SK-N-SH (cell line): ENCODE data around the gene USO1. TPM values are rescaled to one million over a fixed set of nuclear protein-coding genes. Genes with fewer than 3 reads are reported as not detected.

ENCODE experiments used
- CTCF ChIA-PET: fragments of 300-600, 350-600 bp; formaldehyde crosslinking; extraction: SDS; loops from one replicate; lab custom pipeline; 2021; lab: Yijun Ruan, JAX
- POLR2A ChIA-PET: fragments of 350-600 bp; sonication (Branson Sonifier 250); formaldehyde crosslinking; extraction: SDS; loops from one replicate; lab custom pipeline; 2020; ENCODE audit warnings: antibody characterized with exemption, inconsistent platforms; lab: Yijun Ruan, JAX
- DNase-seq: peaks from one replicate; pipeline ENCODE4 v3.0.0; 2012
- H2AFZ ChIP-seq: fragments of 200-600 bp; sonication (generic); 2 replicates; pipeline ENCODE4 v1.8.1; 2016; ENCODE audit warnings: antibody characterized with exemption, mild to moderate bottlenecking, low read depth
- H3F3A ChIP-seq: fragments of 200-600 bp; sonication (generic); replicated peaks from 2 replicates; pipeline ENCODE3; 2016; ENCODE audit warnings: antibody characterized with exemption, mild to moderate bottlenecking; ENCODE audit not compliant: insufficient read depth
- H3K27ac ChIP-seq, 2 experiments: fragments of 200-500 bp in 1 of 2; fragments of 200-600 bp in 1 of 2; sonication (Bioruptor generic) in 1 of 2; sonication (generic), shearing (Covaris generic) in 1 of 2; 2 replicates each; pipeline versions ENCODE4 v1.5.1 to v1.6.1; 2014 to 2016; ENCODE audit warnings: low read depth in 2 of 2, inconsistent platforms in 1 of 2, low read length in 1 of 2, mild to moderate bottlenecking in 1 of 2, mixed read lengths in 1 of 2
- H3K27me3 ChIP-seq: fragments of 200-600 bp; sonication (generic), shearing (Covaris generic); 2 replicates; pipeline ENCODE4 v1.6.1; 2016; ENCODE audit warnings: mixed run types; ENCODE audit not compliant: insufficient read depth
- H3K36me3 ChIP-seq, 2 experiments: fragments of 200-500 bp in 1 of 2; fragments of 200-600 bp in 1 of 2; sonication (Bioruptor generic) in 1 of 2; sonication (generic) in 1 of 2; replicated peaks in 1 of 2; 2 replicates each; pipeline versions ENCODE3 to v1.5.1; 2014 to 2016; ENCODE audit warnings: low read length in 1 of 2, mild to moderate bottlenecking in 1 of 2; ENCODE audit not compliant: insufficient read depth in 2 of 2, control insufficient read depth in 1 of 2
- H3K4me1 ChIP-seq, 2 experiments: fragments of 200-500 bp in 1 of 2; fragments of 200-600 bp in 1 of 2; sonication (Bioruptor generic) in 1 of 2; sonication (generic), shearing (Covaris generic) in 1 of 2; 2 replicates each; pipeline versions ENCODE4 v1.5.1 to v1.6.1; 2014 to 2016; ENCODE audit warnings: low read depth in 1 of 2, low read length in 1 of 2, mixed run types in 1 of 2; ENCODE audit not compliant: insufficient read depth in 2 of 2, control insufficient read depth in 1 of 2
- H3K4me2 ChIP-seq: fragments of 200-600 bp; sonication (generic), shearing (Covaris generic); 2 replicates; pipeline ENCODE4 v1.6.1; 2017; ENCODE audit warnings: mixed run types
- H3K4me3 ChIP-seq, 2 experiments: fragments of 200-500 bp in 1 of 2; fragments of 200-600 bp in 1 of 2; sonication (Bioruptor generic) in 1 of 2; sonication (generic), shearing (Covaris generic) in 1 of 2; 2 replicates each; pipeline versions ENCODE4 v1.5.1 to v1.8.1; 2014 to 2016; ENCODE audit warnings: low read depth in 2 of 2, inconsistent platforms in 1 of 2, low read length in 1 of 2, mild to moderate bottlenecking in 1 of 2, mixed read lengths in 1 of 2, moderate library complexity in 1 of 2
- H3K79me2 ChIP-seq: fragments of 200-600 bp; sonication (generic); 2 replicates; pipeline ENCODE4 v1.8.1; 2017; ENCODE audit warnings: mild to moderate bottlenecking; ENCODE audit not compliant: insufficient read depth
- H3K9ac ChIP-seq: fragments of 200-600 bp; sonication (generic); 2 replicates; pipeline ENCODE4 v1.6.1; 2017; ENCODE audit warnings: mixed run types
- H3K9me2 ChIP-seq: fragments of 200-600 bp; sonication (generic); 2 replicates; pipeline ENCODE4 v1.6.1; 2017; ENCODE audit warnings: mixed run types
- H3K9me3 ChIP-seq: fragments of 200-600 bp; sonication (generic); 2 replicates; pipeline ENCODE4 v1.6.1; 2017; ENCODE audit warnings: mixed run types, mild to moderate bottlenecking, moderate library complexity
- H4K20me1 ChIP-seq: fragments of 200-600 bp; sonication (generic); 2 replicates; pipeline ENCODE4 v1.6.1; 2017; ENCODE audit warnings: mild to moderate bottlenecking, mixed run types; ENCODE audit not compliant: insufficient read depth
- CHD2 ChIP-seq: fragments of 150-350 bp; IDR thresholded peaks from 2 replicates; pipeline ENCODE4 v1.6.1; 2018; ENCODE audit warnings: low read length; ENCODE audit not compliant: partially characterized antibody
- EZH2phosphoT487 ChIP-seq: fragments of 200-600 bp; sonication (generic); IDR thresholded peaks from 2 replicates; pipeline ENCODE4 v1.6.1; 2017; ENCODE audit warnings: low read depth, mixed run types, mild to moderate bottlenecking, antibody characterized with exemption, moderate library complexity, borderline replicate concordance
- FOSL2 ChIP-seq: IDR thresholded peaks from 2 replicates; pipeline ENCODE4 v1.4.0; 2012; ENCODE audit warnings: low read depth, mild to moderate bottlenecking, moderate library complexity, borderline replicate concordance
- GATA2 ChIP-seq: sonication (generic); formaldehyde crosslinking; IDR thresholded peaks from 2 replicates; pipeline ENCODE4 v1.5.0; 2020; ENCODE audit warnings: mild to moderate bottlenecking, missing genetic modification reagents
- JUND ChIP-seq: IDR thresholded peaks from 2 replicates; pipeline ENCODE4 v1.4.0; 2012
- MXI1 ChIP-seq: IDR thresholded peaks from 2 replicates; pipeline ENCODE4 v1.6.1; 2012; ENCODE audit warnings: mild to moderate bottlenecking, low read depth, low read length, improper control_type of control experiment
- NRF1 ChIP-seq: IDR thresholded peaks from 2 replicates; pipeline ENCODE4 v1.6.1; 2012; ENCODE audit warnings: low read depth, mild to moderate bottlenecking, low read length
- POLR2AphosphoS5 ChIP-seq: IDR thresholded peaks from 2 replicates; pipeline ENCODE4 v1.6.1; 2012; ENCODE audit warnings: low read depth, low read length
- SIN3A ChIP-seq: IDR thresholded peaks from 2 replicates; pipeline ENCODE4 v1.6.1; 2012; ENCODE audit warnings: low read depth, mild to moderate bottlenecking, low read length, moderate library complexity, borderline replicate concordance
- SMC3 ChIP-seq: IDR thresholded peaks from 2 replicates; pipeline ENCODE4 v1.6.1; 2012; ENCODE audit warnings: low read depth, low read length, improper control_type of control experiment
- TAF1 ChIP-seq: IDR thresholded peaks from 2 replicates; pipeline ENCODE4 v1.6.1; 2012; ENCODE audit warnings: low read depth, mild to moderate bottlenecking, low read length, moderate library complexity, borderline replicate concordance
- TCF12 ChIP-seq: IDR thresholded peaks from 2 replicates; pipeline ENCODE4 v1.4.0; 2012
- TEAD4 ChIP-seq: IDR thresholded peaks from 2 replicates; pipeline ENCODE4 v1.4.0; 2012; ENCODE audit warnings: mild to moderate bottlenecking, borderline replicate concordance; ENCODE audit not compliant: insufficient read depth
- WGBS: methylation state at CpG from one replicate; pipeline ENCODE4 v1.1.6; 2017; ENCODE audit warnings: low lambda C conversion rate; 5-methylcytosine and 5-hydroxymethylcytosine counted together
- polyA plus RNA-seq, 3 experiments: library from polyadenylated mRNA; depleted of rRNA; stranded (reverse); fragments of >200 nt; gene quantifications; 2 replicates each; pipeline ENCODE4 v1.2.3, GENCODE V29; 2012
- TF ChIP-seq, protein P1 (sequence below): IDR thresholded peaks from 2 replicates; pipeline ENCODE4 v1.4.0; 2012; ENCODE audit warnings: low read depth, borderline replicate concordance
- TF ChIP-seq, protein P2 (sequence below): IDR thresholded peaks from 2 replicates; pipeline ENCODE4 v1.4.0; 2012; ENCODE audit warnings: low read depth, borderline replicate concordance
- TF ChIP-seq, protein P3 (sequence below): fragments of 150-350 bp; IDR thresholded peaks from 2 replicates; pipeline ENCODE4 v1.6.1; 2017; ENCODE audit warnings: antibody characterized with exemption, low read length, low read depth, borderline replicate concordance
- TF ChIP-seq, protein P4 (sequence below): IDR thresholded peaks from 2 replicates; pipeline ENCODE4 v1.4.0; 2012; ENCODE audit warnings: low read depth
- TF ChIP-seq, protein P5 (sequence below): fragments of 200-600 bp; sonication (generic); IDR thresholded peaks from 2 replicates; pipeline ENCODE4 v1.6.1; 2017; ENCODE audit warnings: antibody characterized with exemption, mild to moderate bottlenecking, moderate library complexity

USO1 gene
- polyA plus RNA-seq, 1 of the 3 experiments (the other 2 are of a cell fraction), result 25.6 TPM

DNA sequence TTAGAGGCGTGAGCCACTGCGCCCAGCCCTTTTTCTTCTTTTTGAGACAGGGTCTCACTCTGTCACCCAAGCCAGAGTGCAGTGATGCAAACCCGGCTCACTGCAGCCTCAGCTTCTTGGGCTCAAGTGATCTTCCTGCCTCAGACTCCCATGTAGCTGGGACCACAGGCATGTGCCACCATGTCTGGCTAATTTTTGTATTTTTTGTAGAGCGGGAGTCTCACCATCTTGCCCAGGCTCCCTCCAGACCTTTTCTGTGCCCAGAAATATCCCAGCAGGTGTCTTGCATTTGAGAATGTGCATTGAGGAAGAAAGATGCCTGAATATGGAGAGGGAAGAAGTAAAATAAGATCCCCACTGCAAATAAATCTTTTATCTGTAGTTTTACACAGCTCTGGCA is 119.2 kb downstream of the USO1 start (continued):
- no peak for TF ChIP-seq EZH2phosphoT487

DNA sequence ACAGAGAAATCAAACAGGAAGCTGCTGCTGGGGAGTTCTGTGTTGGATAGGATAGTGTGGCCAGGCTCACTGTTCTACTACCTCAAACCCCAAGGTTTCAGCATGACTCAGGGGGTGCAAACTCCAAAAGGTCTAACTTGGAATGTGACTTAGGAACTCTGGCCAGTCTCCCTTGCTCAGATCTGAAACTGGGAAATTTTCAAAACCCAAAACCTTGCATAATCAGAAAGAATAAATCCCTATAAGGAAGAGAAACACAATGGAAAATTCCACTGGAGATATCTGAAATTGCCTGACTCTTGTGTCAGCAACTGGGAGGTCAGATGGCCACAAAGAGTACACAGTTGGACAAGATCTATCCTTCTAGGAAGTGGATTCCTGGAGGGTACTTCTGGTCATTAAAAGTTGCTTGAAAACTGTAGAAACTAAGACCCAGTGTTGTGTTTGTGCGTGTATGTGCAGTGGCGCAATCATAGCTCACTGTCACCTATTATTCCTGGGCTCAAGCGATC is 119.8 kb downstream of the USO1 start:
- 83% methylated on average over 3 of the region's 3 CpGs for WGBS
- no peak overlapping the region; a peak in 1 of 4 replicates for H3K27ac ChIP-seq
- H3K9me3 ChIP-seq, result no peaks in the 10 kb centered on the region
- H3K36me3 ChIP-seq, result no peaks in the 10 kb centered on the region
- no peak overlapping the region for H3K4me3 ChIP-seq
- no peaks in the 10 kb centered on the region for H3K27me3 ChIP-seq
- TF ChIP-seq POLR2AphosphoS5 (no peak), SIN3A (no peak), FOSL2 (no peak), SMC3 (no peak), MXI1 (no peak), TCF12 (no peak), CHD2 (no peak), TAF1 (no peak), NRF1 (no peak), JUND (no peak), TEAD4 (no peak), EZH2phosphoT487 (no peak), GATA2 (CRISPR knock-in tag) (no peak)
- TF ChIP-seq, protein P1, sequence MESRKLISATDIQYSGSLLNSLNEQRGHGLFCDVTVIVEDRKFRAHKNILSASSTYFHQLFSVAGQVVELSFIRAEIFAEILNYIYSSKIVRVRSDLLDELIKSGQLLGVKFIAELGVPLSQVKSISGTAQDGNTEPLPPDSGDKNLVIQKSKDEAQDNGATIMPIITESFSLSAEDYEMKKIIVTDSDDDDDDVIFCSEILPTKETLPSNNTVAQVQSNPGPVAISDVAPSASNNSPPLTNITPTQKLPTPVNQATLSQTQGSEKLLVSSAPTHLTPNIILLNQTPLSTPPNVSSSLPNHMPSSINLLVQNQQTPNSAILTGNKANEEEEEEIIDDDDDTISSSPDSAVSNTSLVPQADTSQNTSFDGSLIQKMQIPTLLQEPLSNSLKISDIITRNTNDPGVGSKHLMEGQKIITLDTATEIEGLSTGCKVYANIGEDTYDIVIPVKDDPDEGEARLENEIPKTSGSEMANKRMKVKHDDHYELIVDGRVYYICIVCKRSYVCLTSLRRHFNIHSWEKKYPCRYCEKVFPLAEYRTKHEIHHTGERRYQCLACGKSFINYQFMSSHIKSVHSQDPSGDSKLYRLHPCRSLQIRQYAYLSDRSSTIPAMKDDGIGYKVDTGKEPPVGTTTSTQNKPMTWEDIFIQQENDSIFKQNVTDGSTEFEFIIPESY, result no peak
- TF ChIP-seq, protein P2, sequence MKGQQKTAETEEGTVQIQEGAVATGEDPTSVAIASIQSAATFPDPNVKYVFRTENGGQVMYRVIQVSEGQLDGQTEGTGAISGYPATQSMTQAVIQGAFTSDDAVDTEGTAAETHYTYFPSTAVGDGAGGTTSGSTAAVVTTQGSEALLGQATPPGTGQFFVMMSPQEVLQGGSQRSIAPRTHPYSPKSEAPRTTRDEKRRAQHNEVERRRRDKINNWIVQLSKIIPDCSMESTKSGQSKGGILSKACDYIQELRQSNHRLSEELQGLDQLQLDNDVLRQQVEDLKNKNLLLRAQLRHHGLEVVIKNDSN, result no peak
- TF ChIP-seq, protein P3, sequence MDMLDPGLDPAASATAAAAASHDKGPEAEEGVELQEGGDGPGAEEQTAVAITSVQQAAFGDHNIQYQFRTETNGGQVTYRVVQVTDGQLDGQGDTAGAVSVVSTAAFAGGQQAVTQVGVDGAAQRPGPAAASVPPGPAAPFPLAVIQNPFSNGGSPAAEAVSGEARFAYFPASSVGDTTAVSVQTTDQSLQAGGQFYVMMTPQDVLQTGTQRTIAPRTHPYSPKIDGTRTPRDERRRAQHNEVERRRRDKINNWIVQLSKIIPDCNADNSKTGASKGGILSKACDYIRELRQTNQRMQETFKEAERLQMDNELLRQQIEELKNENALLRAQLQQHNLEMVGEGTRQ, result no peak
- TF ChIP-seq, protein P4, sequence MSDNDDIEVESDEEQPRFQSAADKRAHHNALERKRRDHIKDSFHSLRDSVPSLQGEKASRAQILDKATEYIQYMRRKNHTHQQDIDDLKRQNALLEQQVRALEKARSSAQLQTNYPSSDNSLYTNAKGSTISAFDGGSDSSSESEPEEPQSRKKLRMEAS, result no peak
- TF ChIP-seq, protein P5, sequence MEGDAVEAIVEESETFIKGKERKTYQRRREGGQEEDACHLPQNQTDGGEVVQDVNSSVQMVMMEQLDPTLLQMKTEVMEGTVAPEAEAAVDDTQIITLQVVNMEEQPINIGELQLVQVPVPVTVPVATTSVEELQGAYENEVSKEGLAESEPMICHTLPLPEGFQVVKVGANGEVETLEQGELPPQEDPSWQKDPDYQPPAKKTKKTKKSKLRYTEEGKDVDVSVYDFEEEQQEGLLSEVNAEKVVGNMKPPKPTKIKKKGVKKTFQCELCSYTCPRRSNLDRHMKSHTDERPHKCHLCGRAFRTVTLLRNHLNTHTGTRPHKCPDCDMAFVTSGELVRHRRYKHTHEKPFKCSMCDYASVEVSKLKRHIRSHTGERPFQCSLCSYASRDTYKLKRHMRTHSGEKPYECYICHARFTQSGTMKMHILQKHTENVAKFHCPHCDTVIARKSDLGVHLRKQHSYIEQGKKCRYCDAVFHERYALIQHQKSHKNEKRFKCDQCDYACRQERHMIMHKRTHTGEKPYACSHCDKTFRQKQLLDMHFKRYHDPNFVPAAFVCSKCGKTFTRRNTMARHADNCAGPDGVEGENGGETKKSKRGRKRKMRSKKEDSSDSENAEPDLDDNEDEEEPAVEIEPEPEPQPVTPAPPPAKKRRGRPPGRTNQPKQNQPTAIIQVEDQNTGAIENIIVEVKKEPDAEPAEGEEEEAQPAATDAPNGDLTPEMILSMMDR, result no peak
- no peak for DNase-seq
- H3F3A ChIP-seq, result no peaks in the 10 kb centered on the region
- no peaks in the 10 kb centered on the region for H3K4me1 ChIP-seq
- no peaks in the 10 kb centered on the region for H3K9me2 ChIP-seq
- no peak overlapping the region for H3K9ac ChIP-seq
- H3K4me2 ChIP-seq, result no peak overlapping the region; the same call in 1 of the 2 replicates
- ChIA-PET POLR2A (no interaction called here), CTCF (interaction anchor here (1.6 kb wide), 1 partner anchor 10 kb away, joined by 3 read pairs; no protein-coding TSS in a partner anchor)
- H4K20me1 ChIP-seq, result no peaks in the 10 kb centered on the region
- no peaks in the 10 kb centered on the region for H3K79me2 ChIP-seq
- peak overlapping the region; percentile 58; the same call in 1 of the 2 replicates for H2AFZ ChIP-seq
